Right atrium auricular region (tissue), 2 donors: ENCODE results near the gene NPEPPS. TPM values are rescaled to one million over a fixed set of nuclear protein-coding genes. Genes with fewer than 3 reads are reported as not detected.

Experiments
- DNase-seq: peaks from one replicate; pipeline ENCODE4 v3.0.0-alpha.2; 2019; ENCODE audit warnings: low spot score
- H3K27ac ChIP-seq, 2 donors: fragments of 200-600 bp; sonication (generic); 1 replicate in 1 of 2; 2 replicates in 1 of 2; pipeline ENCODE4 v1.5.1; 2016 to 2019
- H3K27me3 ChIP-seq, 2 donors: fragments of 200-600 bp; sonication (generic); one replicate each; pipeline versions ENCODE4 v1.5.1 to v1.6.0; 2017 to 2019
- H3K36me3 ChIP-seq: fragments of 200-600 bp; sonication (generic); one replicate; pipeline ENCODE4 v1.5.1; 2016
- H3K4me1 ChIP-seq, 2 donors: fragments of 200-600 bp; sonication (generic); one replicate each; pipeline versions ENCODE4 v1.5.1 to v1.6.0; 2017 to 2019
- H3K4me3 ChIP-seq, 2 donors: fragments of 200-600 bp; sonication (generic); 1 replicate in 1 of 2; 2 replicates in 1 of 2; pipeline ENCODE4 v1.5.1; 2017 to 2019; ENCODE audit warnings: mild to moderate bottlenecking in 1 of 2, moderate library complexity in 1 of 2
- H3K9me3 ChIP-seq, 2 donors: fragments of 200-600 bp; sonication (generic); one replicate each; pipeline ENCODE4 v1.5.1; 2019
- total RNA-seq, 2 donors: library from RNA; depleted of rRNA; stranded (reverse); fragments of >200 nt; gene quantifications; one replicate each; pipeline ENCODE4 v1.1.0, GENCODE V29; 2016
- TF ChIP-seq, protein P1 (sequence below), 2 donors: fragments of 200-600 bp; sonication (generic); IDR thresholded peaks; one replicate each; pipeline ENCODE4 v1.5.1; 2019; ENCODE audit warnings: antibody characterized with exemption in 2 of 2

NPEPPS gene
- total RNA-seq, 2 donors from 2014 or later = 53.0 to 62.8 TPM

GRCh38 chr17:47624727-47625068, 93.8 kb downstream of the NPEPPS start:
- no peaks in the 10 kb centered on the region for H3K36me3 ChIP-seq
- TF ChIP-seq, protein P1, sequence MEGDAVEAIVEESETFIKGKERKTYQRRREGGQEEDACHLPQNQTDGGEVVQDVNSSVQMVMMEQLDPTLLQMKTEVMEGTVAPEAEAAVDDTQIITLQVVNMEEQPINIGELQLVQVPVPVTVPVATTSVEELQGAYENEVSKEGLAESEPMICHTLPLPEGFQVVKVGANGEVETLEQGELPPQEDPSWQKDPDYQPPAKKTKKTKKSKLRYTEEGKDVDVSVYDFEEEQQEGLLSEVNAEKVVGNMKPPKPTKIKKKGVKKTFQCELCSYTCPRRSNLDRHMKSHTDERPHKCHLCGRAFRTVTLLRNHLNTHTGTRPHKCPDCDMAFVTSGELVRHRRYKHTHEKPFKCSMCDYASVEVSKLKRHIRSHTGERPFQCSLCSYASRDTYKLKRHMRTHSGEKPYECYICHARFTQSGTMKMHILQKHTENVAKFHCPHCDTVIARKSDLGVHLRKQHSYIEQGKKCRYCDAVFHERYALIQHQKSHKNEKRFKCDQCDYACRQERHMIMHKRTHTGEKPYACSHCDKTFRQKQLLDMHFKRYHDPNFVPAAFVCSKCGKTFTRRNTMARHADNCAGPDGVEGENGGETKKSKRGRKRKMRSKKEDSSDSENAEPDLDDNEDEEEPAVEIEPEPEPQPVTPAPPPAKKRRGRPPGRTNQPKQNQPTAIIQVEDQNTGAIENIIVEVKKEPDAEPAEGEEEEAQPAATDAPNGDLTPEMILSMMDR (IDR thresholded peaks at IDR 0.05) = no peak
- DNase-seq = no peak
- H3K27me3 ChIP-seq = no peaks in the 10 kb centered on the region
- no peak overlapping the region for H3K4me3 ChIP-seq
- H3K4me1 ChIP-seq = peaks cover 0 to 21% of the 10 kb centered on the region in 2 donors
- H3K27ac ChIP-seq = no peak overlapping the region
- no peaks in the 10 kb centered on the region for H3K9me3 ChIP-seq

DNA sequence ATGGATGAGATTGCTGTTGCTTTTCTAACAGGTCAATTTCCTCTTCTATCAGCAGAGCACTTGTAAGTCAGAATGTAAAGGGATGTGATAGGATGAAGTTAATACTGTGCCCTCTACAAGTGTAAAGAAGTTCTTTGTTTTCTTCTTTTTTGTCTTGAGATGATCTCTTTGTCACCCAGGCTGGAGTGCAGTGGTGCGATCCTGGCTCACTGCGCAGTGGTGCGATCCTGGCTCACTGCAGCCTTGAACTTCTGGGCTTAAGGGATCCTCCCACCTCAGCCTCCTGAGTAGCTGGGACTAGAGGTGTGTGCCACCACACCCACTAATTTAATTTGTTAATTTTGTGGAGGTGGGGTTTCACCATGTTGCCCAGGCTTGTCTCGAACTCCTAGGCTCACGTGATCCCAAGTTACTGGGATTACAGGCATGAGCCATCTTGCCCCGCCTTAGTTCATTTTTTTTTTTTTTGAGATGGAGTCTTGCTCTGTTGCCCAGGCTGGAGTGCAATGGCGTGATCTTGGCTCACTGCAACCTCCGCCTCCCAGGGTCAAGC, 97.2 kb downstream of the NPEPPS start:
- no peak for DNase-seq
- H3K36me3 ChIP-seq = no peaks in the 10 kb centered on the region
- TF ChIP-seq, protein P1 (IDR thresholded peaks at IDR 0.05) = no peak
- no peak overlapping the region for H3K4me3 ChIP-seq
- no peaks in the 10 kb centered on the region for H3K27me3 ChIP-seq
- H3K4me1 ChIP-seq = no peaks in the 10 kb centered on the region
- no peak overlapping the region for H3K27ac ChIP-seq
- no peaks in the 10 kb centered on the region for H3K9me3 ChIP-seq

DNA sequence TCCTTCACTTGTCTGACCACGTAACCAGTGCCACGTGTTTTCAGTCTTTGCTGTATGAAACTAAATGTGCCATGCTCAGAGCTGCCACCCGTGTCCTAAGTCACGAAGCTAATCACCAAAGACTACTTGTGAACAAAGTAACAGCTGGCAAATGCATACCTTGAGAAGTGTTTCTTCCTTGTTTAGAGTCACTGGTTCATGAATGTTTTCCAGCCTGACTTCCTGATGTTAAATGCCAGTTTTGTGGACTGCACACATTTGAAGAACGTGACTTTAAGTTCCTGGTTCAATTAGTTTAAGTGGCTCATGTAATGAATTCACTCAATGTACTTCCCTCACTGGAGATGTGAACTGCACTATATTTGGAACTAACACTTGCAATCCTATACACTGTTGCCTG, 98.9 kb downstream of the NPEPPS start:
- Histone ChIP-seq H3K27me3 (no peaks in the 10 kb centered on the region), H3K27ac (no peak overlapping the region), H3K9me3 (no peaks in the 10 kb centered on the region), H3K4me3 (no peak overlapping the region), H3K4me1 (no peaks in the 10 kb centered on the region), H3K36me3 (no peaks in the 10 kb centered on the region)
- DNase-seq = no peak
- TF ChIP-seq, protein P1 (IDR thresholded peaks at IDR 0.05) = no peak

DNA sequence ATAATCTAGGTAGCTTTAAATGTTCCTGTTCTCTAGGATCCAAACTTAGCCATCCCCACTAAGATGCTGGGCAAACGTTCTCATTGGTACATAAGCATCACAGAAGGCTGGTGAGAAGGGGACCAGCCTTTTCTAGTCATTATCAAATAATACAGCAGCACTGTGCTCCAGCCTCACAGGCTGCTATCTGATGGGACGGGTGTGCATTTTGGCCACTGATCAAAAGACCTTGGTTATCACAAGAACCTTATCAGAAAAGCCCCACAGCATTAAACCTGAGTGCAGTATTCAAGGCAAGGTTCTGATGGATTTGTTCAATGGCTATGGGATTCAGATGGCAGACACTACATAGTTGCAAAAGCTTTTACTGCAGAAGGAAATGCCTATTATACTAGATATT, 99.7 kb downstream of the NPEPPS start:
- Histone ChIP-seq H3K9me3 (no peaks in the 10 kb centered on the region), H3K36me3 (no peaks in the 10 kb centered on the region), H3K4me1 (no peaks in the 10 kb centered on the region), H3K27ac (no peak overlapping the region), H3K27me3 (no peaks in the 10 kb centered on the region), H3K4me3 (no peak overlapping the region)
- DNase-seq = no peak
- TF ChIP-seq, protein P1 (IDR thresholded peaks at IDR 0.05) = no peak

DNA sequence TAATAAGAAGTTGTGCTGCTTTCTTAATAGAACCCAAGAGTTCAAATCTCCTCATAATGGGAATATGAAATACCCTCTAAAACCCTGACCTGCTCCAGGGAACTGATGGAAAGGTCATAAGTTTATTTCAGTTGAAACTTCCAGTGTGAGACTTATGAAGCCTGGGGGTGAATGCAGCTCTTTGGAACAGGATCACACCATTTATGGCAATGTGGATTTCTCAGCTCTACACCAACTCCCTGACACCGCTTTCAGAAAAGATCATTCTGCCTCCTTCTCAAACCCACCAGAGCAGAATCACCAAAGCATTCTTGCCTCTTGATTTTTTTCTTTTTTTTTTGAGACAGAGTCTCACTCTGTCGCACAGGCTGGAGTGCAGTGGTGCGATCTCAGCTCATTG, 102.1 kb downstream of the NPEPPS start:
- H3K27me3 ChIP-seq = no peaks in the 10 kb centered on the region
- DNase-seq = no peak
- H3K4me1 ChIP-seq = no peaks in the 10 kb centered on the region
- no peak overlapping the region for H3K4me3 ChIP-seq
- no peaks in the 10 kb centered on the region for H3K36me3 ChIP-seq
- TF ChIP-seq, protein P1 (IDR thresholded peaks at IDR 0.05) = no peak
- H3K9me3 ChIP-seq = no peaks in the 10 kb centered on the region
- H3K27ac ChIP-seq = no peak overlapping the region

- Histone ChIP-seq H3K36me3 (no peaks in the 10 kb centered on the region), H3K27ac (no peak overlapping the region), H3K27me3 (no peaks in the 10 kb centered on the region), H3K4me1 (no peaks in the 10 kb centered on the region), H3K4me3 (no peak overlapping the region), H3K9me3 (no peaks in the 10 kb centered on the region)
- TF ChIP-seq, protein P1 (IDR thresholded peaks at IDR 0.05) = no peak
- DNase-seq = no peak
Observed at GRCh38 chr17:47633996-47634395, 103.1 kb downstream of the NPEPPS start.
